HCT116 (cell line): ENCODE results near the gene NCKAP5.

Source experiments
- CEBPB ChIP-seq: IDR thresholded peaks from 2 replicates; pipeline ENCODE4 v1.6.1; 2012; ENCODE audit warnings: low read depth
- EZH2 ChIP-seq: fragments of 200-600 bp; sonication (generic); IDR thresholded peaks from 2 replicates; pipeline ENCODE4 v1.6.1; 2017; ENCODE audit warnings: antibody characterized with exemption, mixed run types
- POLR2A ChIP-seq: IDR thresholded peaks from 2 replicates; pipeline ENCODE4 v1.7.0; 2011; ENCODE audit warnings: borderline replicate concordance; ENCODE audit not compliant: insufficient read depth, insufficient read length; ENCODE audit errors: extremely low read depth
- POLR2AphosphoS5 ChIP-seq: IDR thresholded peaks from 2 replicates; pipeline ENCODE4 v1.6.1; 2011; ENCODE audit warnings: mild to moderate bottlenecking, low read depth, low read length, moderate library complexity
- SIN3A ChIP-seq: IDR thresholded peaks from 2 replicates; pipeline ENCODE4 v1.6.1; 2012; ENCODE audit warnings: low read depth
- YY1 ChIP-seq: IDR thresholded peaks from 2 replicates; pipeline ENCODE4 v1.6.1; 2011; ENCODE audit warnings: low read length, low read depth, moderate library complexity, mild to moderate bottlenecking; ENCODE audit not compliant: insufficient replicate concordance; ENCODE audit errors: extremely low read depth
- ZFX ChIP-seq: fragments of 450-650 bp; IDR thresholded peaks from 2 replicates; pipeline ENCODE4 v1.6.1; 2017
- ZNF274 ChIP-seq: fragments of 200-500 bp; sonication (Bioruptor generic); IDR thresholded peaks from 2 replicates; pipeline ENCODE4 v1.6.1; 2014; ENCODE audit warnings: mild to moderate bottlenecking, low read depth, low read length, inconsistent platforms
- TF ChIP-seq, protein P1 (sequence below), 3 experiments: fragments of 200-600 bp in 1 of 3; sonication (generic) in 1 of 3; IDR thresholded peaks in 2 of 3; conservative IDR thresholded peaks in 1 of 3; 2 replicates each; pipeline ENCODE4 v1.5.1; 2012 to 2017; ENCODE audit warnings: low read depth in 2 of 3, low read length in 2 of 3, antibody characterized with exemption in 1 of 3, borderline replicate concordance in 1 of 3, control low read depth in 1 of 3, mild to moderate bottlenecking in 1 of 3, mixed read lengths in 1 of 3, mixed run types in 1 of 3, moderate library complexity in 1 of 3; ENCODE audit not compliant: insufficient read depth in 1 of 3
- TF ChIP-seq, protein P2 (sequence below): IDR thresholded peaks from 2 replicates; pipeline ENCODE4 v1.6.1; 2011; ENCODE audit warnings: mild to moderate bottlenecking, low read length, moderate library complexity; ENCODE audit not compliant: insufficient replicate concordance; ENCODE audit errors: extremely low read depth

- TF ChIP-seq EZH2, result no peak
- no peak for TF ChIP-seq SIN3A
- no peak for TF ChIP-seq POLR2AphosphoS5
- TF ChIP-seq, protein P1, sequence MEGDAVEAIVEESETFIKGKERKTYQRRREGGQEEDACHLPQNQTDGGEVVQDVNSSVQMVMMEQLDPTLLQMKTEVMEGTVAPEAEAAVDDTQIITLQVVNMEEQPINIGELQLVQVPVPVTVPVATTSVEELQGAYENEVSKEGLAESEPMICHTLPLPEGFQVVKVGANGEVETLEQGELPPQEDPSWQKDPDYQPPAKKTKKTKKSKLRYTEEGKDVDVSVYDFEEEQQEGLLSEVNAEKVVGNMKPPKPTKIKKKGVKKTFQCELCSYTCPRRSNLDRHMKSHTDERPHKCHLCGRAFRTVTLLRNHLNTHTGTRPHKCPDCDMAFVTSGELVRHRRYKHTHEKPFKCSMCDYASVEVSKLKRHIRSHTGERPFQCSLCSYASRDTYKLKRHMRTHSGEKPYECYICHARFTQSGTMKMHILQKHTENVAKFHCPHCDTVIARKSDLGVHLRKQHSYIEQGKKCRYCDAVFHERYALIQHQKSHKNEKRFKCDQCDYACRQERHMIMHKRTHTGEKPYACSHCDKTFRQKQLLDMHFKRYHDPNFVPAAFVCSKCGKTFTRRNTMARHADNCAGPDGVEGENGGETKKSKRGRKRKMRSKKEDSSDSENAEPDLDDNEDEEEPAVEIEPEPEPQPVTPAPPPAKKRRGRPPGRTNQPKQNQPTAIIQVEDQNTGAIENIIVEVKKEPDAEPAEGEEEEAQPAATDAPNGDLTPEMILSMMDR (IDR thresholded peaks at IDR 0.05 in 2 of 3, conservative IDR thresholded peaks at IDR 0.05 in 1 of 3; ENCODE audit: borderline replicate concordance in 1 of 3, insufficient read depth in 1 of 3, low read depth in 2 of 3, low read length in 2 of 3), result no peak
- no peak for TF ChIP-seq ZNF274
- no peak for TF ChIP-seq POLR2A
- TF ChIP-seq YY1, result no peak
- TF ChIP-seq, protein P2, sequence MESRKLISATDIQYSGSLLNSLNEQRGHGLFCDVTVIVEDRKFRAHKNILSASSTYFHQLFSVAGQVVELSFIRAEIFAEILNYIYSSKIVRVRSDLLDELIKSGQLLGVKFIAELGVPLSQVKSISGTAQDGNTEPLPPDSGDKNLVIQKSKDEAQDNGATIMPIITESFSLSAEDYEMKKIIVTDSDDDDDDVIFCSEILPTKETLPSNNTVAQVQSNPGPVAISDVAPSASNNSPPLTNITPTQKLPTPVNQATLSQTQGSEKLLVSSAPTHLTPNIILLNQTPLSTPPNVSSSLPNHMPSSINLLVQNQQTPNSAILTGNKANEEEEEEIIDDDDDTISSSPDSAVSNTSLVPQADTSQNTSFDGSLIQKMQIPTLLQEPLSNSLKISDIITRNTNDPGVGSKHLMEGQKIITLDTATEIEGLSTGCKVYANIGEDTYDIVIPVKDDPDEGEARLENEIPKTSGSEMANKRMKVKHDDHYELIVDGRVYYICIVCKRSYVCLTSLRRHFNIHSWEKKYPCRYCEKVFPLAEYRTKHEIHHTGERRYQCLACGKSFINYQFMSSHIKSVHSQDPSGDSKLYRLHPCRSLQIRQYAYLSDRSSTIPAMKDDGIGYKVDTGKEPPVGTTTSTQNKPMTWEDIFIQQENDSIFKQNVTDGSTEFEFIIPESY, result no peak
- no peak for TF ChIP-seq CEBPB
- no peak for TF ChIP-seq ZFX
Measured at GRCh38 chr2:133315280-133315679, 253.0 kb downstream of the NCKAP5 start.
